GM12878 (cell line): ENCODE results near the gene PHGDH. TPM values are rescaled to one million over a fixed set of nuclear protein-coding genes. Genes with fewer than 3 reads are reported as not detected.

ENCODE experiments used
- BCL11A ChIP-seq: IDR thresholded peaks from 2 replicates; pipeline ENCODE4 v1.6.1; 2011; ENCODE audit warnings: low read depth, low read length
- BMI1 ChIP-seq: fragments of 450-650 bp; IDR thresholded peaks from 2 replicates; pipeline ENCODE4 v1.6.1; 2016; ENCODE audit warnings: mild to moderate bottlenecking, moderate library complexity, borderline replicate concordance
- EP300 ChIP-seq, 2 experiments: fragments of 150-350 bp in 1 of 2; IDR thresholded peaks; 2 replicates each; pipeline ENCODE4 v1.6.1; 2011 to 2012; ENCODE audit warnings: low read depth in 2 of 2, low read length in 2 of 2, borderline replicate concordance in 1 of 2, improper control_type of control experiment in 1 of 2, inconsistent platforms in 1 of 2; ENCODE audit not compliant: control insufficient read depth in 1 of 2
- HDAC2 ChIP-seq: fragments of 200-600 bp; sonication (generic); IDR thresholded peaks from 2 replicates; pipeline ENCODE4 v1.6.1; 2017
- IRF4 ChIP-seq: IDR thresholded peaks from 2 replicates; pipeline ENCODE4 v1.6.1; 2011; ENCODE audit warnings: low read depth, low read length
- LARP7 ChIP-seq: fragments of 450-650 bp; IDR thresholded peaks from 2 replicates; pipeline ENCODE4 v1.6.1; 2017; ENCODE audit warnings: mild to moderate bottlenecking
- MEF2B ChIP-seq: fragments of 450-650 bp; IDR thresholded peaks from 2 replicates; pipeline ENCODE4 v1.6.1; 2018; ENCODE audit warnings: mild to moderate bottlenecking, moderate library complexity; ENCODE audit not compliant: partially characterized antibody, poor library complexity, severe bottlenecking
- NFYB ChIP-seq: IDR thresholded peaks from 2 replicates; pipeline ENCODE4 v1.6.1; 2011; ENCODE audit warnings: low read depth, mild to moderate bottlenecking, low read length, improper control_type of control experiment, moderate library complexity; ENCODE audit not compliant: insufficient read depth
- NRF1 ChIP-seq: conservative IDR thresholded peaks from 2 replicates; pipeline ENCODE4 v1.6.1; 2011; ENCODE audit warnings: mild to moderate bottlenecking, low read depth, low read length, improper control_type of control experiment
- POLR2A ChIP-seq: IDR thresholded peaks from 2 replicates; pipeline ENCODE4 v1.6.1; 2011; ENCODE audit warnings: low read depth, mild to moderate bottlenecking, low read length
- POU2F2 ChIP-seq: IDR thresholded peaks from 3 replicates; pipeline ENCODE4 v1.6.1; 2011; ENCODE audit warnings: low read depth, mild to moderate bottlenecking, low read length, borderline replicate concordance
- RAD51 ChIP-seq: fragments of 450-650 bp; IDR thresholded peaks from 2 replicates; pipeline ENCODE4 v1.6.1; 2016; ENCODE audit warnings: moderate library complexity, mild to moderate bottlenecking, inconsistent platforms
- RB1 ChIP-seq: fragments of 450-650 bp; formaldehyde crosslinking; IDR thresholded peaks from 2 replicates; pipeline ENCODE4 v1.6.1; 2017; ENCODE audit warnings: mild to moderate bottlenecking, borderline replicate concordance
- SP1 ChIP-seq: IDR thresholded peaks from one replicate; pipeline ENCODE4 v1.6.1; 2011; ENCODE audit warnings: low read depth, low read length
- SREBF1 ChIP-seq: IDR thresholded peaks from 2 replicates; pipeline ENCODE4 v1.6.1; 2012; ENCODE audit warnings: mild to moderate bottlenecking, low read length
- TCF12 ChIP-seq: IDR thresholded peaks from 2 replicates; pipeline ENCODE4 v1.6.1; 2011; ENCODE audit warnings: low read depth, mild to moderate bottlenecking, low read length
- YY1 ChIP-seq: IDR thresholded peaks from 2 replicates; pipeline ENCODE4 v1.6.1; 2011; ENCODE audit warnings: low read depth, mild to moderate bottlenecking, low read length
- ZBED1 ChIP-seq: IDR thresholded peaks from 2 replicates; pipeline ENCODE4 v1.6.1; 2016; ENCODE audit warnings: borderline replicate concordance
- ZNF207 ChIP-seq: fragments of 450-650 bp; IDR thresholded peaks from 2 replicates; pipeline ENCODE4 v1.6.1; 2014; ENCODE audit warnings: antibody characterized with exemption, mild to moderate bottlenecking, borderline replicate concordance
- polyA plus RNA-seq, 11 experiments: library from polyadenylated mRNA; depleted of rRNA in 4 of 11; unstranded in 6 of 11; stranded (reverse) in 5 of 11; fragments of >200 nt; fragmentation: Nextera tagmentation in 4 of 11; fragmentation: Illumina TruSeq in 1 of 11; extraction: Ambion mirVana in 4 of 11; extraction: Trizol in 1 of 11; gene quantifications; 1 replicate in 1 of 11; 2 replicates in 10 of 11; pipeline versions ENCODE4 v1.2.1 to v1.2.3, GENCODE V29; 2011 to 2016; ENCODE audit warnings: inconsistent platforms in 2 of 11, missing spikeins in 2 of 11, low read depth in 1 of 11
- total RNA-seq, 4 experiments: library from RNA; depleted of rRNA in 3 of 4; stranded (reverse); fragments of >200 nt in 3 of 4; fragmentation: Illumina TruSeq in 1 of 4; extraction: Trizol in 1 of 4; gene quantifications; 2 replicates each; pipeline versions ENCODE4 v1.2.1 to v1.2.3, GENCODE V29; 2013 to 2021
- TF ChIP-seq, protein P1 (sequence below): fragments of 450-650 bp; formaldehyde crosslinking; IDR thresholded peaks from 2 replicates; pipeline ENCODE4 v1.4.0; 2022; ENCODE audit warnings: mild to moderate bottlenecking, moderate library complexity
- TF ChIP-seq, protein P2 (sequence below): fragments of 450-650 bp; IDR thresholded peaks from 2 replicates; pipeline ENCODE4 v1.6.1; 2017; ENCODE audit warnings: borderline replicate concordance
- TF ChIP-seq, protein P3 (sequence below): fragments of 450-650 bp; IDR thresholded peaks from 2 replicates; pipeline ENCODE4 v1.6.1; 2017; ENCODE audit warnings: antibody characterized with exemption, mild to moderate bottlenecking, moderate library complexity
- TF ChIP-seq, protein P4 (sequence below): IDR thresholded peaks from 2 replicates; pipeline ENCODE4 v1.6.1; 2012; ENCODE audit warnings: low read length, inconsistent platforms

PHGDH gene
- total and polyA plus RNA-seq, 10 of the 15 experiments (the other 5 are each of a cell fraction or from before 2014, with no cell fraction given): 3.9 to 47.8 (median 25.9) TPM

DNA sequence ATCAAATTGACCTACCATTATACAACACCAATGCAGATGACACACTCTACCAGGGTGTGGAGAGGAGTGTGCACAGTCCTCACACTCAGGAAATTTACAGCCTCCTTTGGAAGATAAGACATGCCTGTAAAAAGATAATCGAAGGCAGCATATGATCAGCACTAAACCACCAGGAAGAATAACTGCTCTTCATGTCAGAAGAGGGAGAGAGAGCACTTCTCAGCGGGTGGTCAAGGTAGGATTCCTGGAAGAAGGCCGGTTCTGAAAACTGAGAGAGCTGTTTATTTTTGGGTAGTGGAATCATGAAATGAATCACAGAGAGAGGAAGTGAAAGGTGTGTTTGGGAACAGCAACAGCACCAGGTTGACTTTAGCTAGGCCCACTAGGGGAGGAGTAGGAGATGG is 49.7 kb upstream of the PHGDH start (continued):
- no peak for TF ChIP-seq RAD51
- peak; percentile 91 for TF ChIP-seq MEF2B
- TF ChIP-seq RB1: no peak
- TF ChIP-seq POU2F2: no peak
- peak; percentile 98 for TF ChIP-seq IRF4
- no peak for TF ChIP-seq YY1
- TF ChIP-seq SP1: no peak
- TF ChIP-seq, protein P1, sequence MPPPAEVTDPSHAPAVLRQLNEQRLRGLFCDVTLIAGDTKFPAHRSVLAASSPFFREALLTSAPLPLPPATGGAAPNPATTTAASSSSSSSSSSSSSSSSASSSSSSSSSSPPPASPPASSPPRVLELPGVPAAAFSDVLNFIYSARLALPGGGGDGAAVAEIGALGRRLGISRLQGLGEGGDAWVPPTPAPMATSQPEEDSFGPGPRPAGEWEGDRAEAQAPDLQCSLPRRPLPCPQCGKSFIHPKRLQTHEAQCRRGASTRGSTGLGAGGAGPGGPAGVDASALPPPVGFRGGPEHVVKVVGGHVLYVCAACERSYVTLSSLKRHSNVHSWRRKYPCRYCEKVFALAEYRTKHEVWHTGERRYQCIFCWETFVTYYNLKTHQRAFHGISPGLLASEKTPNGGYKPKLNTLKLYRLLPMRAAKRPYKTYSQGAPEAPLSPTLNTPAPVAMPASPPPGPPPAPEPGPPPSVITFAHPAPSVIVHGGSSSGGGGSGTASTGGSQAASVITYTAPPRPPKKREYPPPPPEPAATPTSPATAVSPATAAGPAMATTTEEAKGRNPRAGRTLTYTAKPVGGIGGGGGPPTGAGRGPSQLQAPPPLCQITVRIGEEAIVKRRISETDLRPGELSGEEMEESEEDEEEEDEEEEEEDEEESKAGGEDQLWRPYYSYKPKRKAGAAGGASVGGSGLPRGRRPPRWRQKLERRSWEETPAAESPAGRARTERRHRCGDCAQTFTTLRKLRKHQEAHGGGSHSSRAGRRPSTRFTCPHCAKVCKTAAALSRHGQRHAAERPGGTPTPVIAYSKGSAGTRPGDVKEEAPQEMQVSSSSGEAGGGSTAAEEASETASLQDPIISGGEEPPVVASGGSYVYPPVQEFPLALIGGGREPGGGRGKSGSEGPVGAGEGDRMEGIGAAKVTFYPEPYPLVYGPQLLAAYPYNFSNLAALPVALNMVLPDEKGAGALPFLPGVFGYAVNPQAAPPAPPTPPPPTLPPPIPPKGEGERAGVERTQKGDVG (CRISPR knock-in tag): no peak
- TF ChIP-seq, protein P2, sequence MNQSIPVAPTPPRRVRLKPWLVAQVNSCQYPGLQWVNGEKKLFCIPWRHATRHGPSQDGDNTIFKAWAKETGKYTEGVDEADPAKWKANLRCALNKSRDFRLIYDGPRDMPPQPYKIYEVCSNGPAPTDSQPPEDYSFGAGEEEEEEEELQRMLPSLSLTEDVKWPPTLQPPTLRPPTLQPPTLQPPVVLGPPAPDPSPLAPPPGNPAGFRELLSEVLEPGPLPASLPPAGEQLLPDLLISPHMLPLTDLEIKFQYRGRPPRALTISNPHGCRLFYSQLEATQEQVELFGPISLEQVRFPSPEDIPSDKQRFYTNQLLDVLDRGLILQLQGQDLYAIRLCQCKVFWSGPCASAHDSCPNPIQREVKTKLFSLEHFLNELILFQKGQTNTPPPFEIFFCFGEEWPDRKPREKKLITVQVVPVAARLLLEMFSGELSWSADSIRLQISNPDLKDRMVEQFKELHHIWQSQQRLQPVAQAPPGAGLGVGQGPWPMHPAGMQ: no peak
- TF ChIP-seq, protein P3, sequence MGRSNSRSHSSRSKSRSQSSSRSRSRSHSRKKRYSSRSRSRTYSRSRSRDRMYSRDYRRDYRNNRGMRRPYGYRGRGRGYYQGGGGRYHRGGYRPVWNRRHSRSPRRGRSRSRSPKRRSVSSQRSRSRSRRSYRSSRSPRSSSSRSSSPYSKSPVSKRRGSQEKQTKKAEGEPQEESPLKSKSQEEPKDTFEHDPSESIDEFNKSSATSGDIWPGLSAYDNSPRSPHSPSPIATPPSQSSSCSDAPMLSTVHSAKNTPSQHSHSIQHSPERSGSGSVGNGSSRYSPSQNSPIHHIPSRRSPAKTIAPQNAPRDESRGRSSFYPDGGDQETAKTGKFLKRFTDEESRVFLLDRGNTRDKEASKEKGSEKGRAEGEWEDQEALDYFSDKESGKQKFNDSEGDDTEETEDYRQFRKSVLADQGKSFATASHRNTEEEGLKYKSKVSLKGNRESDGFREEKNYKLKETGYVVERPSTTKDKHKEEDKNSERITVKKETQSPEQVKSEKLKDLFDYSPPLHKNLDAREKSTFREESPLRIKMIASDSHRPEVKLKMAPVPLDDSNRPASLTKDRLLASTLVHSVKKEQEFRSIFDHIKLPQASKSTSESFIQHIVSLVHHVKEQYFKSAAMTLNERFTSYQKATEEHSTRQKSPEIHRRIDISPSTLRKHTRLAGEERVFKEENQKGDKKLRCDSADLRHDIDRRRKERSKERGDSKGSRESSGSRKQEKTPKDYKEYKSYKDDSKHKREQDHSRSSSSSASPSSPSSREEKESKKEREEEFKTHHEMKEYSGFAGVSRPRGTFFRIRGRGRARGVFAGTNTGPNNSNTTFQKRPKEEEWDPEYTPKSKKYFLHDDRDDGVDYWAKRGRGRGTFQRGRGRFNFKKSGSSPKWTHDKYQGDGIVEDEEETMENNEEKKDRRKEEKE: no peak
- no peak for TF ChIP-seq ZNF207
- TF ChIP-seq NFYB: no peak
- TF ChIP-seq EP300 (IDR thresholded peaks at IDR 0.05; ENCODE audit: borderline replicate concordance in 1 of 2, control insufficient read depth in 1 of 2, low read depth in 2 of 2, low read length in 2 of 2): peak; percentile 65 to 94
- peak; percentile 93 for TF ChIP-seq BCL11A
- no peak for TF ChIP-seq LARP7
- peak; percentile 51; the same call in 1 of the 2 replicates for TF ChIP-seq TCF12
- TF ChIP-seq ZBED1: no peak
- no peak for TF ChIP-seq SREBF1
- TF ChIP-seq NRF1: no peak
- TF ChIP-seq HDAC2: no peak
- no peak for TF ChIP-seq POLR2A
- TF ChIP-seq BMI1: peak; percentile 68
- TF ChIP-seq, protein P4, sequence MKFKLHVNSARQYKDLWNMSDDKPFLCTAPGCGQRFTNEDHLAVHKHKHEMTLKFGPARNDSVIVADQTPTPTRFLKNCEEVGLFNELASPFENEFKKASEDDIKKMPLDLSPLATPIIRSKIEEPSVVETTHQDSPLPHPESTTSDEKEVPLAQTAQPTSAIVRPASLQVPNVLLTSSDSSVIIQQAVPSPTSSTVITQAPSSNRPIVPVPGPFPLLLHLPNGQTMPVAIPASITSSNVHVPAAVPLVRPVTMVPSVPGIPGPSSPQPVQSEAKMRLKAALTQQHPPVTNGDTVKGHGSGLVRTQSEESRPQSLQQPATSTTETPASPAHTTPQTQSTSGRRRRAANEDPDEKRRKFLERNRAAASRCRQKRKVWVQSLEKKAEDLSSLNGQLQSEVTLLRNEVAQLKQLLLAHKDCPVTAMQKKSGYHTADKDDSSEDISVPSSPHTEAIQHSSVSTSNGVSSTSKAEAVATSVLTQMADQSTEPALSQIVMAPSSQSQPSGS: peak; percentile 83
